Astrocyte of the cerebellum (primary cell): ENCODE measurements around the gene C1orf50.

Source experiments
- DNase-seq: peaks from one replicate; pipeline ENCODE4 v3.0.0-alpha.2; 2011; ENCODE audit warnings: low read depth
- H3K4me3 ChIP-seq: 2 replicates; pipeline ENCODE4 v1.5.1; 2011; ENCODE audit warnings: mild to moderate bottlenecking, low read depth, low read length, moderate library complexity
- CTCF ChIP-seq: IDR thresholded peaks from 2 replicates; pipeline ENCODE4 v1.5.1; 2012; ENCODE audit warnings: low read length, low read depth, moderate library complexity, mild to moderate bottlenecking; ENCODE audit errors: missing control alignments
- in situ Hi-C: cut with HindIII; loops from 2 replicates; pipeline ENCODE4 v1.10.0; 2017; ENCODE audit warnings: low sequenced_read_pairs

The C1orf50 gene

GRCh38 chr1:42765832-42766740, 963 bp upstream of the C1orf50 start:
- DNase-seq: peak; percentile 68
- in situ Hi-C loops: no loop called here
- TF ChIP-seq CTCF: peak; percentile 75
- peak overlapping the region; percentile 69 for H3K4me3 ChIP-seq

- DNase-seq: no peak
- no peak for TF ChIP-seq CTCF
Measured at GRCh38 chr1:42767510-42768000, 506 bp downstream of the C1orf50 start.

GRCh38 chr1:42768172-42768571, 1.1 kb downstream of the C1orf50 start:
- peak overlapping the region; percentile 69 for H3K4me3 ChIP-seq
- in situ Hi-C loops: no loop called here

More at GRCh38 chr1:42767510-42768000, 506 bp downstream of the C1orf50 start:
- in situ Hi-C loops: no loop called here
- H3K4me3 ChIP-seq: peak overlapping the region; percentile 69

GRCh38 chr1:42769811-42770210, 2.8 kb downstream of the C1orf50 start:
- no peak for DNase-seq
- in situ Hi-C loops: no loop called here
- no peak overlapping the region for H3K4me3 ChIP-seq
- TF ChIP-seq CTCF: no peak

More at GRCh38 chr1:42768172-42768571, 1.1 kb downstream of the C1orf50 start:
- no peak for DNase-seq
- no peak for TF ChIP-seq CTCF

GRCh38 chr1:42773420-42773819, 6.4 kb downstream of the C1orf50 start:
- no peak for TF ChIP-seq CTCF
- in situ Hi-C loops: no loop called here
- no peak overlapping the region for H3K4me3 ChIP-seq
- DNase-seq: no peak

GRCh38 chr1:42774928-42775526, 8.0 kb downstream of the C1orf50 start:
- in situ Hi-C loops: no loop called here
- TF ChIP-seq CTCF: no peak
- DNase-seq: no peak
- H3K4me3 ChIP-seq: no peak overlapping the region
